Memory B cell (primary cell): Measurements from ENCODE around the gene JMJD6.
"Not testable (repeated sequence)": the region's sequence is repeated elsewhere in the genome, so short reads cannot be mapped to it uniquely, and the experiment has no call there.

Experiments
- ATAC-seq: fragments of 150-1000 bp; cut with Tn5 transposase; 2 replicates; pipeline ENCODE4 v1.10.0; 2021; ENCODE audit warnings: low read depth, mild to moderate bottlenecking, moderate library complexity
- DNase-seq, 2 donors: peaks; one replicate each; pipeline ENCODE4 v3.0.0; 2022; ENCODE audit warnings: low spot score in 2 of 2
- H3K27ac Mint-ChIP-seq: one replicate; pipeline ENCODE4 v1.8.0; 2022; ENCODE audit warnings: mild to moderate bottlenecking, moderate library complexity, mixed read lengths
- H3K27me3 Mint-ChIP-seq: one replicate; pipeline ENCODE4 v1.8.0; 2022; ENCODE audit warnings: mixed read lengths
- H3K36me3 Mint-ChIP-seq: one replicate; pipeline ENCODE4 v1.8.0; 2022; ENCODE audit warnings: mild to moderate bottlenecking, mixed read lengths
- H3K4me1 Mint-ChIP-seq: one replicate; pipeline ENCODE4 v1.8.0; 2022; ENCODE audit warnings: mixed read lengths
- H3K4me3 Mint-ChIP-seq: one replicate; pipeline ENCODE4 v1.8.0; 2022; ENCODE audit warnings: mild to moderate bottlenecking, moderate library complexity, mixed read lengths
- H3K9me3 Mint-ChIP-seq: one replicate; pipeline ENCODE4 v1.8.0; 2022; ENCODE audit warnings: mixed read lengths

JMJD6 gene

DNA sequence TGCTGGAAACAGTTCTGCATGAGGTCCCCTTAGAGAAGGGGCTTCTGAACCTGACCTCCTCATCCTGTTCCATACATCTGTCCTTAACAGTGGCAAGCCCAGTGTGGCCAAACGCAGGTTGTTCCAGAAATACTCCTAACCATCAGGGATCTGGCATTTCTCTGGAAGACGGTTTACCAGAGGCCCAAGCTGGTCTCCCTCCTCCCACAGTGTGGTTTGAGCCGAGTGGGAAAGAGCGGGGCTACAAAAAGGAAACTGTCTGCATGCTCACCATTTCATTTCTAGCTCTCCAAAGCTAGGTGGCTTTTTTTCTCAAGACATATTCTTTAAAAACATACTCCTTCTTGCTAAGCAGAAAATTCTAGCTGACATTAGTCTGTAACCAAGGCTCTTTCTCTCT is 21.6 kb downstream of the JMJD6 start:
- H3K4me3 Mint-ChIP-seq = no peak overlapping the region
- H3K9me3 Mint-ChIP-seq = no peaks in the 10 kb centered on the region
- H3K27me3 Mint-ChIP-seq = no peaks in the 10 kb centered on the region
- DNase-seq (no peak), ATAC-seq (no peak)
- H3K36me3 Mint-ChIP-seq = no peaks in the 10 kb centered on the region
- H3K4me1 Mint-ChIP-seq = peaks cover 4% of the 10 kb centered on the region
- no peak overlapping the region for H3K27ac Mint-ChIP-seq

DNA sequence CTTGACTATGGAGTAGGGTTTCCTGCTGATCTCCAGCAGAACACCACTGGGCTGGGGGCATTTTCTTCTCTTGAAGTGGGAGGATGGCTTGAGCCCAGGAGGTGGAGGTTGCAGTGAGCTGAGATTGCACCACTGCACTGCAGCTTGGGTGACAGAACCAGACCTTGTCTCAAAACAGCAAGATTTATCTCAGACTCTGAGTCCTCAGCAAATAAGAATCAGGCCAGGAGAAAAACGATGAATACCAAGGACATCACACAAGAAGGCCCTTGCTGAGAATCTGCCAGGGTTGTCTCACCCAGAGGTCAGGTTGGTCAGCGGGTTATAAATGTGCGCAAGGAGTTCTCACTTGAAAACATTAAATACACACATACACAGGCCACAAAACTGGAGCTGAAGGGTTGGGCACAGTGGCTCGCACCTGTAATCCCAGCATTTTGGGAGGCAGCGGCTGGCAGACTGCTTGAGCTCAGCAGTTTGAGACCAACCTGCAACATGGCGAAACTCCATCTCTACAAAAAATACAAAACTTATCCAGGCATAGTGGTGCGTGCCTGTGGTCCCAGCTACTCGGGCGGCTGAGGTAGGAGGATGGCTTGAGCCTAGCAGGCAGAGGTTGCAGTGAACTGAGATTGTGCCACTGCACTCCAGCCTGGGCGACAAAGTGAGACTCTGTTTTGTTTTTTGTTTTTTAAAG is 23.3 kb downstream of the JMJD6 start:
- H3K9me3 Mint-ChIP-seq = no peaks in the 10 kb centered on the region
- no peak overlapping the region for H3K4me3 Mint-ChIP-seq
- H3K36me3 Mint-ChIP-seq = no peaks in the 10 kb centered on the region
- H3K4me1 Mint-ChIP-seq = peaks cover 4% of the 10 kb centered on the region
- no peak for ATAC-seq
- no peaks in the 10 kb centered on the region for H3K27me3 Mint-ChIP-seq
- DNase-seq = no peak
- no peak overlapping the region for H3K27ac Mint-ChIP-seq

DNA sequence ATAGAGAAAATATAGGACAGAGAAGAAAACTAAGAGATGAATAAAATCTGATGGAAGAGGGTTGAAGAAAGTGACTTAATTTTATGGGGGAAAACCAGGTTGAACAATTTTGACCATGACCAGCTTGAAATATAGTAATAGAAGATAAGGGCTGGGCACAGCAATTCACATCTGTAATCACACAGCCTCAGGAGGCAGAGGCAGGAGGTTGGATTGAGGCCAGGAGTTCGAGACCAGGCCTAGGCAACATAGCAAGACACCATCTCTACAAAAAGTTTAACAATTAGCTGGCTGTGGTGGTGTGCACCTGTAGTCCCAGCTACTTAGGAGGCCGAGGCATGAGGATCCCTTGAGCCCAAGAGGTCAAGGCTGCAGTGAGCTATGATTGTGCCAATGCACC is 24.3 kb downstream of the JMJD6 start:
- Mint-ChIP-seq H3K36me3 (no peaks in the 10 kb centered on the region), H3K4me1 (peaks cover 8% of the 10 kb centered on the region), H3K27ac (no peak overlapping the region), H3K9me3 (no peaks in the 10 kb centered on the region), H3K4me3 (no peak overlapping the region), H3K27me3 (peaks cover under 1% of the 10 kb centered on the region)
- ATAC-seq (no peak), DNase-seq (no peak)

DNA sequence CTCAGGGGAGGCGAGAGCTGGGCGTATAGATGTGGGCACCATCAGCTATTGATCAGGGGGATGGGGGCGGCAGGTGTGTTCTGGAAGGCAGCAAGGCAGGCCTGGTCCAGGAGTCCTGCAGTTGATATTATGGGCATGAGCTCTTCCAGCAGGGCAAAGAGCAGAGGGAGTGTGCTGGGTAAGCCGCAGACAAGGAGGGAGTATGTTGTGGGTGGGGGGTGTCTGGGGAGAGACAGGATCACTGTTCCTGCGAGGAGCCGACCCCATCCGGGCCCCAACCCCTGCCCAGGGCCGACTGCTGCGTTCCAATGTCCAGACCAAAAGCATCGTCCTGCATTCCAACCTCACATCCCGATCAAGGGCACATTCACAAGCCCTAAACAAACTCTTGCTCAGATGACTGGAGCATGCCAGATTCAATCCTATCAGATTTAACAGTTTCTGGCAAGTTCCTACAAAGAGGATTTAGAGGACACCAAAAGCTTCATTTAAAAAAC is 24.9 kb downstream of the JMJD6 start:
- H3K4me3 Mint-ChIP-seq = no peak overlapping the region
- no peak for ATAC-seq

DNA sequence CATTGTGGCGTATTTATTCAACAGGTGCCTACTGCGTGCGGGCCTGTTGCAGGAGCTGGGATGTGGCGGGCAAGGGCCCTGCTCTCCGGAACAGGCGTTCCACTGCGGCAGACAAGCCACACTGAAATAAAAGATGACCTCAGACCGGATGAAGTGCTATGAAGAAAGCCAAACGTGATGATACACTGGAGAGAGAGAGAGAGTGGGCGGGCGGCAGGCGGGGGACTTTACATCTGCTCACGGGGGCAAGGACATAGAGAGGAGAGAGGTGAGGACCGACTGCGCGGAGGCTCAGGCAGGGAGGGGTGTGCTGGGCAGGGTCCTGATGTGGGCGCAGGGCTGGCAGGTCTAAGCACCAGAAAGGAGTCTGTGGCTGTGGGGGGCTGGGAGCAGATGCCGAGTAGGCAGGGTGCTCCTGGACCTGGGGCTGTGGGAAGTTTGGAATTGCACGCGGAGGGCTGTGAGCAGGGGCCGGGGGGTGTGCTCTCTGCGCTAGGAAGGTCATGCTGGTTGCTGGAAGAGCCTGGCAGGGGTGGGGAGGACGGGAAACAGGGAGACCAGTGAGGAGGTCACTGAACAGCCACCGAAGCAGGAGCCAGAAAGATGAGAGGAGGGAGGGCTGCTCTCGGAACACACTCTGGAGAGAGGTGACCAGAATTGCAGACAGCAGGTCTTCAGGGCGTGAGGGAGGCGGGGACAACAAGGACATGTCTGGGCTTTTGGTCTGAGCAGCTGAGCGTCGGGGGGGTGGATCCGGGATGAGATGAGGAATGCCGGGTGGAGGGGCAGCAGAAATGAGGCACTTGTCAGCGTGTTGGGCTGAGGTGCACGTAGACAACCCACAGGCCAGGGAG is 25.6 kb downstream of the JMJD6 start:
- DNase-seq (no peak), ATAC-seq (peak; percentile 73)
- H3K27ac Mint-ChIP-seq = peak overlapping the region; percentile 39
- H3K9me3 Mint-ChIP-seq = no peaks in the 10 kb centered on the region
- H3K36me3 Mint-ChIP-seq = no peaks in the 10 kb centered on the region
- H3K4me1 Mint-ChIP-seq = peaks cover 15% of the 10 kb centered on the region
- H3K27me3 Mint-ChIP-seq = peaks cover 1% of the 10 kb centered on the region
- H3K4me3 Mint-ChIP-seq = peak overlapping the region; percentile 50

More for the DNA sequence above, 24.9 kb downstream of the JMJD6 start:
- Mint-ChIP-seq H3K27ac (no peak overlapping the region), H3K36me3 (no peaks in the 10 kb centered on the region), H3K27me3 (peaks cover 1% of the 10 kb centered on the region), H3K4me1 (peaks cover 14% of the 10 kb centered on the region), H3K9me3 (no peaks in the 10 kb centered on the region)
- no peak for DNase-seq

DNA sequence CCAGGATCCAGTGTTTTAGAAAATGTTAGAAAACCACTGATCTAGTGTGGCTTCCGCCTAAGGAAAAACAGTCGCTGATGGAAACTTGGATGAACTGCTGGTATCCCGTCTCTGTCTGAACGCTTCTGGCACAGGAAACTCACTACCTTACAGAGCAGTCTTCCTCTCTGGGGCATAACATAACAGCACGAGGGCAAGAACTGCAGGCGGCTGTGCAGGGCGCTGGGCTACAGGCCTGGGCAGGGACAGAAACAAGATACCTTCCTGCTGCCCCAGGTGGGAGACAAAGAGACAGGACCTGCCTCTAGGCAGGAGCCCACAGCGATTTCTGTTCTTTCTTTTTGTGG is 26.2 kb downstream of the JMJD6 start:
- DNase-seq (no peak), ATAC-seq (peak; percentile 26)
- Mint-ChIP-seq H3K27ac (peak overlapping the region; percentile 39), H3K27me3 (peaks cover 3% of the 10 kb centered on the region), H3K9me3 (no peaks in the 10 kb centered on the region), H3K4me3 (no peak overlapping the region), H3K4me1 (peaks cover 17% of the 10 kb centered on the region), H3K36me3 (peaks cover 1% of the 10 kb centered on the region)

DNA sequence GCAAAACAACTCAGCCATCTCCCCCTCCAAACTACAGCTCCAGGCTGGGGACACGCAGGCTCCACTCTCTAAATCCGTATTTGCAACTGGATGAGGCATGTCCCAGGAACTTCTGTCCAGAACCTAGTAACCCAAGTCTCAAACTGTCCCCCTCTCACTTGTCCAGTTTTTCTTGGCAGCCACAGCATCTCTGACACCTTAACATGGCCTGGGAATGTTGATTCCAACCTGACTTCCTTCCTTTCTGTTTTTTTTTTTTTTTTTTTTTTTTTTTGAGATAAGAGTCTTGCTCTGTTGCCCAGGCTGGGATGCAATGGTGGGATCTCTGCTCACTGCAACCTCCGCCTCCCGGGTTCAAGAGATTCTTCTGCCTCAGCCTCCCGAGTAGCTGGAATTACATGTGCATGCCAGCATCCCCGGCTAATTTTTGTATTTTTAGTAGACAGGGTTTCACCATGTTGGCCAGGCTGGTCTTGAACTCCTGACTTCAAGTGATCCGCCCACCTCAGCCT is 27.9 kb downstream of the JMJD6 start:
- H3K4me3 Mint-ChIP-seq, ATAC-seq, DNase-seq, H3K36me3 Mint-ChIP-seq, H3K27ac Mint-ChIP-seq, H3K9me3 Mint-ChIP-seq, H3K27me3 Mint-ChIP-seq: not testable (repeated sequence)
- peaks cover 17% of the 10 kb centered on the region for H3K4me1 Mint-ChIP-seq

DNA sequence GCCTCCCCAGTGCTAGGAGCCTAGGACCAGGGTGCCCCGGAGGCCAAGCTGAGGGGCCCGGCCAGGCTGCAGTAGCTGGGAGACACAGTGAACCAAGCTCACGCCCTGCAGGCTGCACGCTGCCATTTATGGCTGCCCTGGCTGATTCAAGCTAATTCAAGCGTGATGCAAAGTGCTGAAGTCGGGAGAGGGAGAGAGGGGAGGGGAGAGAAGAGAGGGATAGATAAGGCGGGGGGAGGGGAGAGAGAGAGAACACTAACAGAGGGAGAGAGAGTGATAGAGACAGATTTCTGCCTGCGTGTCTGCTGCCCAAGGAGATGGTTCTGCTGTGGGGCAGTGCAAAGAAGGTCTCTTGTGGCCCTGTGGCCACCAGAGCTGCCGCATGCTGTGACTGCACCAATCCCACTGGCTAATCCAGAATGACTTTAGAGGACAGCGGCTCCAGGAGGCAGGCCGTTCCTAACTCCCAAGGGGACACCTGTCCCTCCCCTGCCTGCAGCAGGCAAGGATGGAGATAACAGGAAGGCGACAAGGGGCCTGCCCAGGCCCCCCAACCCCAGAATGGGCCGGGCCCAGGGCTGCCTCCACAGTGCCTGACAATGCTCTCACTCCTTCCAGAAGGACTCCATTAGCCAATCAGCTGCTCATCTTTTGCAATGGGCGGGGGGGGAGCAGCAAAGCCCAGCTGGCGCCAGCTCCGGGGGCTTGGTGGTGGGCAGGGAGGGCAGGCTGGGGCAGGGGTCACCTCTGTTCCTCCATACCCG is 28.5 kb downstream of the JMJD6 start:
- H3K27ac Mint-ChIP-seq = no peak overlapping the region
- H3K27me3 Mint-ChIP-seq = peaks cover 5% of the 10 kb centered on the region
- peaks cover 17% of the 10 kb centered on the region for H3K4me1 Mint-ChIP-seq
- H3K36me3 Mint-ChIP-seq = peaks cover 1% of the 10 kb centered on the region
- ATAC-seq = no peak
- no peak for DNase-seq
- H3K4me3 Mint-ChIP-seq = no peak overlapping the region
- H3K9me3 Mint-ChIP-seq = no peaks in the 10 kb centered on the region

DNA sequence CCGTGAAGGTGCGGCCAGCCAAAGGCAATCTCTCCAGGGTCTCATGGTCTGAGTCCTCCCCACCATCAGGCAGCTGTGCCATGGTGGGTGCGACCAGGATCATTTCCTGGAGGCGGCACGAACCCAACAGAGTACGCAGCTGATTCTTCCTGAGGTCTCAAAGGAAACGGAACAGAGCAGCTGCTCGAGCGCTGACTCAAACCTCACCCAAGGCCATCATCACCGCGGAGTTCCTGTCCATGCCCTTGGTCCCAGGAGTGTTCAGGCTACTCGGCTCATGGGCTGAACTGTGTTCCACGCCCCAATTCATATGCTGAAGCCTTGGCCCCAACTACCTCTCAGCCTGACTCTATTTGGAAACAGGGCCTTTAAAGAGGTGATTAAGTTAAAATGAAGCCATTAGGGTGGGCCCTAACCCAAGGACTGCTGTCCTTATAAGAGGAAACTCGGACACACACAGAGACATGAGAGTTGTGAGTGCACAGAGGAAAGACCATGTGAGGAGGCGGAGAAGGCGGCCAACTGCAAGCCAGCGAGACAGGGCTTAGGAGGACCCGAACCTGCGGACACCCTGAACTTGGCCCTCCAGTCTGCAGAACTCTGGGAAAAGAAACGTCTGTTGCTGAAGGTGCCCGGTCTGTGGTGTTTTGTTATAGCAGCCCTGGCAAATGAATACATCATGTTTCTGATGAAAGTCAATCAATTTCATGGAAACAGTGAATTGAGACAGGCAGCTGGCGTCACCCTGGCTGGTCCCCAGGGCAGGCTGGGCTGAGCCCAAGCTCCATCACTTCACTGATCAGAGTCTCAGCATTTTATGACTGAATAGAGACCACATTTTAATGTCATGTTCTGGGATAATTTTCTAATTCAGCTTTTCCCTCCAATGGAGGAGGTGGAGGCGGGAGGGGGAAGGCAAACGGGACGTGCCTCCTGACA is 29.4 kb downstream of the JMJD6 start:
- DNase-seq (no peak), ATAC-seq (peak; percentile 53)
- H3K9me3 Mint-ChIP-seq = no peaks in the 10 kb centered on the region
- peaks cover 5% of the 10 kb centered on the region for H3K27me3 Mint-ChIP-seq
- H3K27ac Mint-ChIP-seq = no peak overlapping the region
- H3K4me1 Mint-ChIP-seq = peaks cover 17% of the 10 kb centered on the region
- H3K36me3 Mint-ChIP-seq = peaks cover 1% of the 10 kb centered on the region
- peak overlapping the region; percentile 41 for H3K4me3 Mint-ChIP-seq

DNA sequence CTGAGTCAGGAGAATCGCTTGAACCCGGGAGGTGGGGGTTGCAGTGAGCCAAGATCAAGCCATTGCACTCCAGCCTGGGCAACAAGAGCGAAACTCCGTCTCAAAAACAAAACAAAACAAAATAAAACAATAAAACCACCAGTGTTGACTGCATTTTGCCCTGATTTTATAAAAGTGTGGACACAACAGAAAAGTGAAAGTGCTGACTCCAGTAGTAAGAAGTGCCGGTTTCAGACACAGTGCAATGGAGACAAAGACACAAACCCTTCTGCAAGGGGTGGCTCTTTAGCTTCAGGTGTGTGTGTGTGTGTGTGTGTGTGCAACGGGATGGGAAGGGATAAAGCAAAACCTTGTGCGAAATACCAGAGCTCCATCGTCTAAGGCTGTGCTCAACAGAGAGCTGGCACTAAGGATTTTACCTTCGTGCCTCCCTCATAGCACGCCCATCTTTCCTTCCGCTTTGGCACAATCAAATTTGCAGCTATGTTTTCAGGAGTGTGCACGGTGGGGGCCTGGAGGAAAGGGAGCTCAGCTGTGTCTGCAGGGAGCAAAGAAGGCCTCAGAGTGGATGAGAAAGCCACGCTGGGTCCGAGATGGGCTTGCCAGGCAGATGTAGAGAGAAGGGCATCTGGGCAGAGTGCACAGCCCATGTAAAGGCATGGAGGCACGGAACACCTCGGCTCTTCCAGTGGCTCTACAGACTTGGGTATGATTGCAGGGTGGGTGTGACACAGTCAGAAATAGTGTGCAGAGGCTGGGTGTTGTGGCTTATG is 31.2 kb downstream of the JMJD6 start:
- DNase-seq (no peak), ATAC-seq (no peak)
- H3K4me1 Mint-ChIP-seq = peaks cover 13% of the 10 kb centered on the region
- no peaks in the 10 kb centered on the region for H3K9me3 Mint-ChIP-seq
- H3K36me3 Mint-ChIP-seq = peaks cover 1% of the 10 kb centered on the region
- H3K4me3 Mint-ChIP-seq = no peak overlapping the region
- H3K27me3 Mint-ChIP-seq = peaks cover 5% of the 10 kb centered on the region
- H3K27ac Mint-ChIP-seq = no peak overlapping the region

DNA sequence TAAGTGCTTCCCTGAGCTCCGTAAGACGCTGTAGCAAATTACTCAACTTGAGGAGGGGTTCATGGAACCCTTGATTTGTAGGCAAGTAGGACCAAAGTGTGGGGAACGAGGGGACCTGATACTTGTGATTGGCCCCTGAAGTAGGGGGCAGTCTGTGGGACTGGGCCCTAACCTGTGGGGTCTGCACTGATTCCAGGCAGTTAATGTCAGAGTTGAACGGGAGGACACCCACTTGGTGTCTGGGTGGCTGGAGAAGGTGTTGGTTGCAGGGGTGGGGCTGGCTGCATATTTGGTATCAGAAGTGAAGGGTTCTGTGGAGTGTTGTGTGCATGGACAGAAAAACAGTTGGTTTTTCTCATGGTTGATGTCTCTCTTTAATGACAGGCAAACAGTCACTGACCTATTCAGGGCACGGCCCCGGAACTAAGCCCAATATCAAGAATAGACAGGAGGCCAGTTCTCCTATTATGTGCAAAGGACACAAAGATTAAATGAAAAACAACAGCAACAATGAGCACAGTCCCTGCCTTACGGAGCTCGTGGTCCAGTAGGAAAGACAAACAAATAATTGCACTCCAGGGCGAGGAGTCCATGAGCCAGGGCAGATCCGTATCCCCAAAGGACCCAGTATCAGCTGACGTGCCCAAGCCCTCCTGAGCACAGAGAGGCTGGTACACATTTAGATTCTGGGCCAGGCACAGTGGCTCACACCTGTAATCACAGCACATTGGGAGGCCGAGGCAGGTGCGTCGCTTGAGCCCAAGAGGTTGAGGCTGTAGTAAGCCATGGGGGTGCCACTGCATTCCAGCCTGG is 34.8 kb downstream of the JMJD6 start:
- Mint-ChIP-seq H3K4me1 (peaks cover 5% of the 10 kb centered on the region), H3K4me3 (no peak overlapping the region), H3K36me3 (peaks cover 1% of the 10 kb centered on the region), H3K27ac (no peak overlapping the region), H3K9me3 (no peaks in the 10 kb centered on the region), H3K27me3 (peaks cover 9% of the 10 kb centered on the region)
- ATAC-seq (no peak), DNase-seq (no peak)
